ENCODE data around the gene GTF2I.

GRCh38 chr7:74615933-74616780, 41.4 kb upstream of the GTF2I start:
- TF ChIP-seq, protein P1, sequence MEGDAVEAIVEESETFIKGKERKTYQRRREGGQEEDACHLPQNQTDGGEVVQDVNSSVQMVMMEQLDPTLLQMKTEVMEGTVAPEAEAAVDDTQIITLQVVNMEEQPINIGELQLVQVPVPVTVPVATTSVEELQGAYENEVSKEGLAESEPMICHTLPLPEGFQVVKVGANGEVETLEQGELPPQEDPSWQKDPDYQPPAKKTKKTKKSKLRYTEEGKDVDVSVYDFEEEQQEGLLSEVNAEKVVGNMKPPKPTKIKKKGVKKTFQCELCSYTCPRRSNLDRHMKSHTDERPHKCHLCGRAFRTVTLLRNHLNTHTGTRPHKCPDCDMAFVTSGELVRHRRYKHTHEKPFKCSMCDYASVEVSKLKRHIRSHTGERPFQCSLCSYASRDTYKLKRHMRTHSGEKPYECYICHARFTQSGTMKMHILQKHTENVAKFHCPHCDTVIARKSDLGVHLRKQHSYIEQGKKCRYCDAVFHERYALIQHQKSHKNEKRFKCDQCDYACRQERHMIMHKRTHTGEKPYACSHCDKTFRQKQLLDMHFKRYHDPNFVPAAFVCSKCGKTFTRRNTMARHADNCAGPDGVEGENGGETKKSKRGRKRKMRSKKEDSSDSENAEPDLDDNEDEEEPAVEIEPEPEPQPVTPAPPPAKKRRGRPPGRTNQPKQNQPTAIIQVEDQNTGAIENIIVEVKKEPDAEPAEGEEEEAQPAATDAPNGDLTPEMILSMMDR (IDR thresholded peaks at IDR 0.05): no peak
- no peak for TF ChIP-seq POLR2A (IDR thresholded peaks at IDR 0.05)

Measured in adrenal gland (tissue), 5 donors.